IPS DF 6.9 (cell line): ENCODE measurements around the gene DNAJB13.

Experiments
- DNase-seq: peaks from one replicate; pipeline ENCODE4 v3.0.0-alpha.2; 2013; ENCODE audit warnings: low read depth, low spot score
- H3K27ac ChIP-seq: one replicate; pipeline ENCODE4 v1.5.1; 2013; ENCODE audit warnings: low read length, control low read depth
- H3K27me3 ChIP-seq: 2 replicates; pipeline ENCODE4 v1.6.1; 2013; ENCODE audit warnings: mild to moderate bottlenecking, low read length; ENCODE audit not compliant: control insufficient read depth, insufficient read depth
- H3K36me3 ChIP-seq: 2 replicates; pipeline ENCODE4 v1.6.1; 2013; ENCODE audit warnings: low read length; ENCODE audit not compliant: control insufficient read depth, insufficient read depth
- H3K4me1 ChIP-seq: 2 replicates; pipeline ENCODE4 v1.6.1; 2013; ENCODE audit warnings: low read length; ENCODE audit not compliant: control insufficient read depth, insufficient read depth
- H3K4me3 ChIP-seq: 2 replicates; pipeline ENCODE4 v1.5.1; 2013; ENCODE audit warnings: mild to moderate bottlenecking, low read length
- H3K9me3 ChIP-seq: 2 replicates; pipeline ENCODE4 v1.6.1; 2013; ENCODE audit warnings: low read length, inconsistent platforms; ENCODE audit not compliant: control insufficient read depth, insufficient read depth
- WGBS: extraction: QIAGEN DNeasy Blood & Tissue Kit; methylation state at CpG from one replicate; pipeline ENCODE4 v1.1.7; 2013; ENCODE audit warnings: mixed read lengths, missing lambda C conversion rate; ENCODE audit not compliant: insufficient read length, insufficient coverage; 5-methylcytosine and 5-hydroxymethylcytosine counted together

Gene DNAJB13

DNA sequence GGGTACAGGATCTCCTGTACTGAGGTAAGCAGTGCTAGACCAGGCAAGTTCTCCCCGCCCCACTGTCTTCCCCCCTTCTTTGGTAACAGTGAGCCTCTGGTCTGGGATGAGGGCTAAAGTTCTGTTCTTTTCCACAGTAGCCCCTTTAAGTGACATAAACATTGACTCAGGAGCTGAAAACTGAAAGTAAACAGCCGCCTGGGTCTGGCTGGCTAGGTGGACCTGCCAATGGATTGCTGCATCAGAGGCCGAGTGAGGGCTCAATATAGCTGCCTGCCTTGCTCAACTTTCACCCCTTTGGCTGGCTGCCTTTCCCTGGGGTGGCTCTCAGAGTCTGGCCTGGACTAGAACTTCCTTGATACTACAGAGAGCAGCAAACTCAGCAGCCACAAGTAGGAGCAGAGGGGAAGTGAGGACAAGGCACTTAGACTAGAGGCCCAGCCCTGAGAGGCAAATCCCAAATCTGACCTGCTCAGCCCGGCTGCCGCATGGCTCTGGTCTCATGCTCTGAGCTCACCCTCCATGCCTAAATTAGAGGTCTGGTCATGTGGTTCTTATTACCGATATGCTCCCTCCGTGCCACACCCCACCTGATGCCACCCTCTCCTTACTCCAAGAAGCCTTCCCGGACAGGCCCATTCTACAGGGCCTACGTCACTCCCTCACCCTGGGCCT lies 67.6 kb downstream of the DNAJB13 start:
- H3K27me3 ChIP-seq: no peaks in the 10 kb centered on the region
- no peak overlapping the region for H3K27ac ChIP-seq
- DNase-seq: no peak
- no CpG with 5 or more reads among the region's 9 CpGs for WGBS
- no peak overlapping the region for H3K4me3 ChIP-seq
- no peaks in the 10 kb centered on the region for H3K4me1 ChIP-seq
- no peaks in the 10 kb centered on the region for H3K9me3 ChIP-seq
- 0 out of 2 replicates have a peak, but pooled peaks cover 3% of the 10 kb centered on the region for H3K36me3 ChIP-seq

DNA sequence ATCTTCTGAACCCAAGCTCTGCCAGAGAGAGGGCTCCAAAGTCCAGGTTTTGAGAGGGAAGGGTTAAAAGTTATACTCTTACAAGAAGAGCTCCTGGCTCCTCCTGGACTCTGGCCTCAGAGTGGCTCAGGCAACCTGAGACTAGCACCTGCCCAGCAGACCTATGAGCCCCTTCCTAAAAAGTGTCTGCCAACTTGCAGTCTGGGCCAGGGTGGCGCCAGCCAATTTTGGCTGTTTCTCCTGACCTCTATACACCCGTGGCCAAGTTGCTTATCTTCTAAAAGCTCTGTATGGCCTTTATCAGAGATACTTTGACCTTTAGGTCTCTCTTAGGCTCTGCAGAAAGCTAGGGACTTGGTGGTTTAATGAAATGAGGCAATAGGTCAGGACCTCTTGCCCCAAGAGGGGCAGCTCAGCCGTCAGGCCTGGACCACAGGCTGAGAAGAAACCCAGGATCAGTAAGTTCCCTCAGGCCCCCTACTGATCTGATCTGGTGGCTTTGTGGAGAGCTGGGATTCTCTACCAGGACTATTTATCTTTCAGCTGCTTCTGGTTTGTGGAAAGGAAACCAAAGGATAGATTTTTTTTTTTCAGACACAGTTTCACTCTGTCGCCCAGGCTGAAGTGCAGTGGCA lies 68.4 kb downstream of the DNAJB13 start:
- DNase-seq: no peak
- no peaks in the 10 kb centered on the region for H3K4me1 ChIP-seq
- WGBS: no CpG with 5 or more reads among the region's 4 CpGs
- no peaks in the 10 kb centered on the region for H3K9me3 ChIP-seq
- no peak overlapping the region for H3K27ac ChIP-seq
- H3K36me3 ChIP-seq: 0 out of 2 replicates have a peak, but pooled peaks cover 3% of the 10 kb centered on the region
- H3K4me3 ChIP-seq: no peak overlapping the region
- no peaks in the 10 kb centered on the region for H3K27me3 ChIP-seq

- Histone ChIP-seq H3K4me1 (no peaks in the 10 kb centered on the region), H3K4me3 (no peak overlapping the region), H3K27me3 (no peaks in the 10 kb centered on the region), H3K36me3 (0 out of 2 replicates have a peak, but pooled peaks cover 3% of the 10 kb centered on the region), H3K9me3 (no peaks in the 10 kb centered on the region), H3K27ac (no peak overlapping the region)
- no CpG with 5 or more reads among the region's 4 CpGs for WGBS
- no peak for DNase-seq
These were observed 69.0 kb downstream of the DNAJB13 start for GRCh38 chr11:74019860-74020259.
